22Rv1 (cell line): ENCODE data around the gene HSPA13.
"Not testable (repeated sequence)": the region's sequence is repeated elsewhere in the genome, so short reads cannot be mapped to it uniquely, and the experiment has no call there.

Experiments used
- H3K27ac ChIP-seq: fragments of 450-650 bp; 2 replicates; pipeline ENCODE4 v1.5.1; 2017
- ZFX ChIP-seq: fragments of 450-650 bp; IDR thresholded peaks from 2 replicates; pipeline ENCODE4 v1.6.1; 2017; ENCODE audit warnings: antibody characterized with exemption, borderline replicate concordance
- TF ChIP-seq, protein P1 (sequence below): fragments of 450-650 bp; IDR thresholded peaks from 2 replicates; pipeline ENCODE4 v1.5.1; 2017; ENCODE audit warnings: mild to moderate bottlenecking

Gene HSPA13

DNA sequence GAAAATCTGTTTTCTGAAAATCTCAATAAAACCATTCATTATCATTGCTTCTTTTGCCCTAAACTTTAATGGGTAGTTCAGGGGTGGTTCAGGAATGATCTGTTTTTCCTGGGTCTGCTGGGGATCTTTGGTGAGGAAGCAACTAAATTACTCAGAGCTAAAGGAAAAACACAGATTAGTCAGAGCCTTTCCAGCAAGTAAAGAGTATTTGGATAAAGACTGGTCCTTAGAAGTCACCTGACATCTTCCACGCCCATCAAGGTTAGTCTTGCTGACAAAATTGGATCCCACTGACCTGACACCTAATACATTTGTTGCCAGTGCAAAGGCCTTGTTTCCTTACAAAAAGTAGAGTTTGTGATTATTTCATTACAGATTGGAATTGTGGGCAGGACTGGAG is 24.2 kb downstream of the HSPA13 start:
- TF ChIP-seq, protein P1, sequence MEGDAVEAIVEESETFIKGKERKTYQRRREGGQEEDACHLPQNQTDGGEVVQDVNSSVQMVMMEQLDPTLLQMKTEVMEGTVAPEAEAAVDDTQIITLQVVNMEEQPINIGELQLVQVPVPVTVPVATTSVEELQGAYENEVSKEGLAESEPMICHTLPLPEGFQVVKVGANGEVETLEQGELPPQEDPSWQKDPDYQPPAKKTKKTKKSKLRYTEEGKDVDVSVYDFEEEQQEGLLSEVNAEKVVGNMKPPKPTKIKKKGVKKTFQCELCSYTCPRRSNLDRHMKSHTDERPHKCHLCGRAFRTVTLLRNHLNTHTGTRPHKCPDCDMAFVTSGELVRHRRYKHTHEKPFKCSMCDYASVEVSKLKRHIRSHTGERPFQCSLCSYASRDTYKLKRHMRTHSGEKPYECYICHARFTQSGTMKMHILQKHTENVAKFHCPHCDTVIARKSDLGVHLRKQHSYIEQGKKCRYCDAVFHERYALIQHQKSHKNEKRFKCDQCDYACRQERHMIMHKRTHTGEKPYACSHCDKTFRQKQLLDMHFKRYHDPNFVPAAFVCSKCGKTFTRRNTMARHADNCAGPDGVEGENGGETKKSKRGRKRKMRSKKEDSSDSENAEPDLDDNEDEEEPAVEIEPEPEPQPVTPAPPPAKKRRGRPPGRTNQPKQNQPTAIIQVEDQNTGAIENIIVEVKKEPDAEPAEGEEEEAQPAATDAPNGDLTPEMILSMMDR, result no peak
- no peak for TF ChIP-seq ZFX
- no peak overlapping the region for H3K27ac ChIP-seq

DNA sequence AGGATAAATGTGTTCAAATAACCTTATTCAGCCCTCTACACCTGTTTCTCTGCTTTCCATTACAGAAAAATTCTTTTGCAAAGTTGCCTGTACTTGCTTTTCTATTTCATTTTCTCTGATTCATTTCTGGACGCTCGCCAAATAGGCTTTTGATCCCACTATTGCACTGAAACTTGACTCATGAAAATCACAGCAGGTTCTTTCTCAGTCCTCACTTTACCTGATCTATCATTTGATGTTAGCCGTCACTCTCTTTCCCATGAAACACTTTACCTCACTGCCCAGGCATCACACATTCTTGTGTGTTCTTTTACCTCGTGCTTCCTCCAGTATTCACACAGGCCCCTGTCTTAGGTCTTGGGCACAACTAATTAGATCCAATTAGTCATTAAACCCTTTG is 26.2 kb downstream of the HSPA13 start:
- TF ChIP-seq, protein P1, result no peak
- TF ChIP-seq ZFX, result no peak
- H3K27ac ChIP-seq, result no peak overlapping the region

DNA sequence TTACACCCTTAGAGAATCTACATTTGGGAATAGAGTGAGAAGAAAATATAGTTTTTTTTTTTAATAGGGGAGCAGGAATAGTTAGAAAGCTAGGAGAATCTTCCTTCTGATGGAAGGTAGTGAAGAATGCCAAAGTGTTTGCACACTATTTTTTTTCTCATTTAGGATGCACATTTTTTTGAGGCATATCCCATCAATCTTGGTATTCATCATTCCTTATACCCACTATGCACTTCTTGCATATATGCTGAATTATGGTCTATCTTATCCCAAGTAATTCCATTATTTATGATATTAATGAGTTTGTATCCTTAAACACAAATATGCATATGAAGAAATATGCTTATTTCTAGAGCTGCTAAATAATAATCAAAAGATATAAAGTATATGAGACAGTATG is 28.4 kb downstream of the HSPA13 start:
- TF ChIP-seq, protein P1, result no peak
- no peak for TF ChIP-seq ZFX
- no peak overlapping the region for H3K27ac ChIP-seq

DNA sequence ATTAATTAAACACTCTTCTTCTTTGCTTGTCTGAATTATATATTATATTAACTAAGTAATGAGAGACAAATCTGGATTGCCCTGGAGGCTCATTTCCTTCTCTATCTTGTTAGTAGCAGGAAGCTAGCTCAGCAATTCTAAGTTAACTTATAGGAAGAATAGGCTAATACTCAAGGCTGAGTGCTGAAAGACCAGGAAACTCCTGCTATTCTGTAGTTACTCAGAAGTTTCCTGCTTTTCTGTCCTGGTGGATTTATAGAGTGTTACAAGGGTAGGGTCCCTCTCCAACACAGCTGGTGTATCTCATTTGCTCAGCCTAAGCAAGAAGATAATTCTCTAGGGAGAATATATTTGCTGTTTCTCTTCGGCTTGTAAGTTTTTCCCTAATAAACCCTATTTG is 29.2 kb downstream of the HSPA13 start:
- no peak for TF ChIP-seq ZFX
- TF ChIP-seq, protein P1, result no peak
- no peak overlapping the region for H3K27ac ChIP-seq

DNA sequence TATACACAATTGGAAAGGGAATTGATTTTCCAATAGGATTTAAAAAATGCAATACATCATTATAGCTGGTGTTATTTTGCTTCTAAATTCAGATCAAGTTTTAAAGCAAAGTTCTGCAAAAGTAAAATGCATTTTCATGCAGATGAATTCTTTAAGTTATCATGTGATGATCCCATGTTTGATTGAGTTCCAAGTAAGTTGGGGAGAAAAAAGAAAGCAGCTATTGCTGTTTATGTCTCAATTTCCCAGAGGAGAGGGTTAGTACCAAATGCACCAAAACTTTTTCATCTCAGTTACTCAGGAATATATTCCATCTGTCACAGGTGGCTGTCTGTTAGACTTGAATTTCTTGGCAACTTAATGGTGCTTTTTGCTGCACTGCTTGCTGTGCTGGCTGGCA is 29.7 kb downstream of the HSPA13 start:
- TF ChIP-seq, protein P1, result no peak
- TF ChIP-seq ZFX, result no peak
- no peak overlapping the region for H3K27ac ChIP-seq

DNA sequence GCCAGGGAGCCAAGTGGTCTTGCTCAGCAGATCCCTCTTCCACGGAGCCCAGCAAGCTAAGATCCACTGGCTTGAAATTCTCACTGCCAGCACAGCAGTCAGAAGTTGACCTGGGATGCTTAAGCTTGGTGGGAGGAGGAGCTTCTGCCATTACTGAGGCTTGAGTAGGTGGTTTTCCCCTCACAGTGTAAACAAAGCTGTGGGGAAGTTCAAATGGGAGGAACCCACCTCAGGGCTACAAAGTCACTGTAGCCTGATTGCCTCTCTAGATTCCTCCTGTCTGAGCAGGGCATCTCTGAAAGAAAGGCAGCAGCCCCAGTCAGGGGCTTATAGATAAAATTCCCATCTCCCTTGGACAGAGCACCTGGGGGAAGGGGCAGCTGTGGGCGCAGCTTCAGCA is 55.6 kb downstream of the HSPA13 start:
- not testable (repeated sequence) for H3K27ac ChIP-seq

DNA sequence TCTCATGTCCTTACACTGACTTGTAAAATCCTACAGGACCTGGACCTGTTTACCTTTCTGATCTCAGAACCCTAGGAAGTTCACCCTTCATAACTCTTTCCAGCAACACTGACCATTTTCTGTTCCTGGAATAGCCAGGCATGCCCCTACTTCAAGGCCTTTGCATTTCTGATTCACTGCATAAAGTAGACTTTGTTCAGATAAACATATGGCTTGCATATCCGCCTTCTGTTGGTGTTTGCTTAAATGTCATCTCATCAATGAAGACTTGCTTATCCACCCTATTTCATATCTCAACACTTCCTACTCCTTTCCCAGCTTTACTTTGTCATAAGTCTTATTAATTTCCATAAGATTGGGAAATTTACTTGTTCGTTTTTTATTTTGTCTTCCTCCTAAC is 57.4 kb downstream of the HSPA13 start:
- no peak overlapping the region for H3K27ac ChIP-seq
- TF ChIP-seq ZFX, result no peak
- TF ChIP-seq, protein P1, result no peak
